GM19328 (cell line): ENCODE results near the gene CDK9.

Experiments used
- ATAC-seq: cut with Tn5 transposase; IDR thresholded peaks from one replicate; pipeline ENCODE4 v1.9.1; 2021; ENCODE audit warnings: mild to moderate bottlenecking, moderate library complexity; ENCODE audit not compliant: unreplicated experiment

Gene CDK9

DNA sequence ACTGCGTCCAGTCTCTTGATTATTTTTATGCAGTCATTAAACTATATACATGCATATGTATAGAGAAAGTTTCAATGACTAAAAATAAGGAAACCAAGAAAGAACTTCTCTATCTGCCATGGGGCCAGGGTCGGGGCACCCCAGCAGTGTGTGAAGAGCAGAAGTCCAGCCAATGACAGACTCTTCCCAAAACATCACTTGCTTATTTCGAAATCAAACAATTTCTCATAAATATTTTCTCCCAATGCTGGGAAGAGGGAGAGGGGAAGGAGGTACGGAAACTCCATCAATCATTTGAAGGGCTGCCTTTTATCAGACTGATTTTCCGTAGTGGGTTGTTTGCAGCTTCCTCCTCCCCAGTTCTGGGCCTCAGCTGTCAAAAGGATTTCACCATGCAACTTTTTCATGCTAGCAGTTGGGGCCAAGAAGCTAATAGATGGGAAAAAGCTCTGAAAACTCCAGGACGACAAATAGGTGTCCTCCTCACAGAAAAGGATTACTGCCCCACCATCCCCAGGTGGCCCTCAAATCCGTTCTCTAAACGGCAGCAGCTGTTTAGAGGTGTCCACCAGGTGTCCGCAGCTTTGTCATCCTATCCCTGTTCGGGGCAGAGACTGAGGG is 16.2 kb downstream of the CDK9 start:
- no peak for ATAC-seq

DNA sequence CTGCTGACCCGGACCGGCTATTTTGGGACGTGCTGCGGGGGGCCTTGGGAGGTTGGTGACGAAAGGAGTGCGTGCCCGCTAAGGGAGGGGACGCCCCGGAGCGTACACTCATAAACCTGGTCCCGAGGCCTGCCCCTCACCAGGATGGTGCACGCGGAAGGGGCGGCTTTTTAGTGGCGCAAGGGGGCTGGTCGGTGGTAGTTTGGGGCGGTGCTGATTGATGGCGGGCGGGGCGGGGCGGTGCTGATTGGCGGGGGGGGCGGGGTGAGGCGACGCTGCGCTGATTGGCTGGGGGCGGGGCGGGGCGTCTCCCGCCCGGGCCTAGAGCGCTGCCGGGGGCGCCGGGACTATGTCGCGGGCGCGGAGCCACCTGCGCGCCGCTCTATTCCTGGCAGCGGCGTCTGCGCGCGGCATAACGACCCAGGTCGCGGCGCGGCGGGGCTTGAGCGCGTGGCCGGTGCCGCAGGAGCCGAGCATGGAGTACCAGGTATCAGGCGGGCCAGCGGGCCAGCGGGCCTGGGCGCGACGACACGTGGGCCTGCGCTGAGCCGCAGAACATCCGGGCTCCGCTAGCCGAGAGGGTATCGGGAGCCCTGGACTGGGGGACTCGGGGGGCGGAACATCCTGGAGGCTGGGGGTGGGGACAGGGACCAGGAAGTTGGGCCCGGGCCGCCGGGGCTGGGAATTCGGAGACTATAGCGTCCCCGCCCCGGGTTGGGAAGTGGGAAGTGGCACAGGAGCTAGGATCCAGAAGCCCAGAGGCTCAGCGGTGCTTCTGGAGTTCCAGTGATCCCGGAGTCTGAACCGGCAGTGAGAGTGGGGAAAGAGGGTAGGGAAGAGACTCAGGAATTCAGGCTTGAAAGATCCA is 17.0 kb downstream of the CDK9 start, which contains the start of gene FPGS:
Gene FPGS (plus strand): TSS at position 307 of the 868 bp plus-strand sequence. CDS start 43 bp downstream, at position 350.
- ATAC-seq, result peak; percentile 68

DNA sequence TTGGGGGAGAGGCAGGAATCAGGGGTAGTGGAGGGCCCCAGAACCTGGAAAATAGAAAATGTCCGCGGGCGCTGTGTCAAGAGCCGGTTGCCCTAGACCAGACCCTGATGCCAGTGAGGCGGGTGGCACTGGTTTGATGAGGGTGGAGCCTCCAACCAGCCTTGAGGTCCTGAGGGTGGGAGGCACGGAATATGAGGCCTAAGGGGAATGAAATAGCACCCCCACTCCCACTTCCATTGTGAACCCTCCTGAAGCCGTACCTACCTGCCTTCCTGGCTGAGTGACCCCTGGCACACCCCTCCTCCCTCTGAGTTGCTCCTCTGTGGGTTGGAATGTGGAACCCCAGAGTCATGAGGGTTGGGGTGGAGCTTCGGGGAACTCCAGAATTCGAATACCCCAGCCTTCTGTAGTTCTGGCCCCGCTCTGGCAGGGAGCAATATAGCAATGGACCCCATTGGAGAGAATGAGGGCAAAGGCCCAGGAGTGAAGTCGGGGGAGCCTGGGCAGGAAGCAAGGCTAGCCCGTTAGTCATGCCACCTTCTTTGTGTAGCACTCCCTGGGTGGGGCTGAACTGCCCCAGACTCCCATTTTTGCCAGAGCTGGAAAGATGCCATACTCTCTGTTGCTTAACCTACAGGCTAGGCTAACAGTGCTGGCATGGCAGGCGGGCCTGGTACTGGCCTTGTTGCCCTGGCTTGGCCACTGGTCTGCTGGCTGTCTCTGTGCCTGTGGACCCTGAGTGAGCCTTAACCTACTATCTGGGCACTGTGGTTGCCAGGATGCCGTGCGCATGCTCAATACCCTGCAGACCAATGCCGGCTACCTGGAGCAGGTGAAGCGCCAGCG is 17.9 kb downstream of the CDK9 start:
- no peak for ATAC-seq

DNA sequence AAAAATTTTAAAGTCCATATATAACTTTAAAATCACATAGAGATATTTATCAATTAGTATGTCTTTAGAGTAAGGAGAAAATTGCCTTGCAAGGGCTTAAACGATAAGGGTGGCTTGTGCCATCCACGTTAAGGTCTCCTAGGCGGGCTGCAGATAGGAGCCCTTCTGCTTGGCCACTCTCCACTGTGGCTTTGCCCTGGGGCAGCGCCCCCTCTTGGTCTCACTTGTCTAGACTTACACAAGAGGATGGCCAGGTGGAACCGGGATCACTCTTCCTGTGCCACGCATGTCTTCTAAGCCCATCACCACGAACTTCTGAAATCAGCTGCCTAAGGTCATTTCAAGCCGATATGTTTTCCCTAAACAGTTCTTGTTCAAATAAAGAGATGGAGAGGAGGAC is 19.8 kb downstream of the CDK9 start:
- ATAC-seq, result no peak

- ATAC-seq, result no peak
These were observed 21.0 kb downstream of the CDK9 start for GRCh38 chr9:127806871-127807270.

- ATAC-seq, result no peak
These were observed 22.6 kb downstream of the CDK9 start for GRCh38 chr9:127808347-127809001.

DNA sequence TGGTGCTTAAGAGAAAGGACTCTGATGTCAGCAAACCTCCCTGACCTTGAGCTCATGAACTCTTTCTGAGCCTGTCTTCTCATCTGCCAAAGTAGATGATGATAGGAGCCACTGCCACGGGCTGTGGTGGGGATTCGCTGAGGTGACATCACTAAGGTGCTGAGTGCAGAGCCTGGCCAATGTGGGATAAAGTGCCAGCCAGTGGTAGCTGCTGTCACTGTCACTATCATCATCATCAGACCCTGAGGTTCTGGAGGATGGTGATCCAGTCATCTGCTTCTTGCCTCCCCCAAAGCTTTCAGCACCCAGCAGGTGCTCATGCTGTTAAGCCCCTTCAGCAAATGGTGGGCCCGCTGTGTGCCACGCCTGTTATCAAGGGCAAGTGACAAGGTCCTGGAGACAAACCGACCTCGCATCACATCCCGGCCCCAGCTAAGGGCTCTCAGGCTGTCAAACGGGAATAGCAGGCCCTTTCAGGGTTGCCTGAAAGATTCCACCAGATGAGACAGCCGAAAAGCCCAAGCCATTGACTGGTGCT is 23.2 kb downstream of the CDK9 start:
- ATAC-seq, result no peak

GRCh38 chr9:127809540-127810377 is 23.9 kb downstream of the CDK9 start:
- no peak for ATAC-seq

DNA sequence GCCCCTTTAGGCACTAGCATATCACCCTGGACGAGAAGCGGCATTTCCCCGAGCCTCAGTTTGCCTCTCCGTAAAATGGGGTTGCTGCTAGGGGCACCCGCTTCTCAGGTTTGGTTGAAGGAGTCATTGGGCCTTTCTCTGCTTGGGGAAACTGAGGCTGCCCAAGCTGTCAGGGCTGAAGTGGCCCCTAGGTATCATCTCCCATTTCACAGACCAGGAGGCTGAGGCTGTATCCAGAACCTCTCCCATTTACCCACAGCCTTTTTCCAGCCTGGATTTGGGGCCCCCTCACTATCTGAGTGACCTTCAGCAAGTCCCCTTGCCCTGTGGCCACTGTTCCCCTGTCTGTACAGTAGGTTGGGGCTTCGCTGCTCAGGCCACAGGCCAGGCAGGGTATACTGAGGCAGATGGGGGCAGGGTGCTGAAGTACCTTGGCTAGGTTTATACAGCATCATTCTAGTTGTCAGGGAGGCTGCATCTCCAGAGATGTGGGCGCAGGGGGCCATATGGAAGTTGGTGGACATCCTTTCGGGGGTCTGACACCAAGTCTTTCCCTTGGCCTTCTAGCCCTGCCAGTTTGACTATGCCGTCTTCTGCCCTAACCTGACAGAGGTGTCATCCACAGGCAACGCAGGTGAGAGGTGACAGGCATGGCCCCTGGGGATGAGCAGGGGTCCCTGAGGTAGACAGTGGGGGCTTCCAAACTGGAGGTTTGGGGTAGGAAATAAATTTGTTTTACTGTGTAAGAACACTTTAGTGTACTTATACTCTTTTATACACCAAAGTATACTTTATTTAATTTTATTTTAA is 24.7 kb downstream of the CDK9 start:
- no peak for ATAC-seq

- ATAC-seq, result no peak
These were observed 26.2 kb downstream of the CDK9 start for GRCh38 chr9:127812011-127812410.

- ATAC-seq, result no peak
These were observed 27.3 kb downstream of the CDK9 start for GRCh38 chr9:127812936-127813675.

DNA sequence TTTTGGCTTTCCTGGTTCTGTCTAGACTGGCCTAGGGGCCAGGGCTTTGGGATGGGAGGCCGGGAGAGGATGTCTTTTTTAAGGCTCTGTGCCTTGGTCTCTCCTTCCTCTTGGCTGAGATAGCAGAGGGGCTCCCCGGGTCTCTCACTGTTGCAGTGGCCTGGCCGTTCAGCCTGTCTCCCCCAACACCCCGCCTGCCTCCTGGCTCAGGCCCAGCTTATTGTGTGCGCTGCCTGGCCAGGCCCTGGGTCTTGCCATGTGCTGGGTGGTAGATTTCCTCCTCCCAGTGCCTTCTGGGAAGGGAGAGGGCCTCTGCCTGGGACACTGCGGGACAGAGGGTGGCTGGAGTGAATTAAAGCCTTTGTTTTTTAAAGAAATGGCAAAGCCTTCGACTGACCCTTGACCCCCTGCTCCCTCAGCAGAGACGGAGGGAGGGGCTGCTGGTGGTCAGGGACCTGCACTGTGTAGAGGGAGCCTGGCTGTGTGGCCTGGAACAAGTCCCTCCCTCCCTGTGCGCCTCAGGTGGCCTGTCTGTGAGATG is 27.9 kb downstream of the CDK9 start:
- ATAC-seq, result no peak

GRCh38 chr9:127814619-127815511 is 29.0 kb downstream of the CDK9 start:
- no peak for ATAC-seq

DNA sequence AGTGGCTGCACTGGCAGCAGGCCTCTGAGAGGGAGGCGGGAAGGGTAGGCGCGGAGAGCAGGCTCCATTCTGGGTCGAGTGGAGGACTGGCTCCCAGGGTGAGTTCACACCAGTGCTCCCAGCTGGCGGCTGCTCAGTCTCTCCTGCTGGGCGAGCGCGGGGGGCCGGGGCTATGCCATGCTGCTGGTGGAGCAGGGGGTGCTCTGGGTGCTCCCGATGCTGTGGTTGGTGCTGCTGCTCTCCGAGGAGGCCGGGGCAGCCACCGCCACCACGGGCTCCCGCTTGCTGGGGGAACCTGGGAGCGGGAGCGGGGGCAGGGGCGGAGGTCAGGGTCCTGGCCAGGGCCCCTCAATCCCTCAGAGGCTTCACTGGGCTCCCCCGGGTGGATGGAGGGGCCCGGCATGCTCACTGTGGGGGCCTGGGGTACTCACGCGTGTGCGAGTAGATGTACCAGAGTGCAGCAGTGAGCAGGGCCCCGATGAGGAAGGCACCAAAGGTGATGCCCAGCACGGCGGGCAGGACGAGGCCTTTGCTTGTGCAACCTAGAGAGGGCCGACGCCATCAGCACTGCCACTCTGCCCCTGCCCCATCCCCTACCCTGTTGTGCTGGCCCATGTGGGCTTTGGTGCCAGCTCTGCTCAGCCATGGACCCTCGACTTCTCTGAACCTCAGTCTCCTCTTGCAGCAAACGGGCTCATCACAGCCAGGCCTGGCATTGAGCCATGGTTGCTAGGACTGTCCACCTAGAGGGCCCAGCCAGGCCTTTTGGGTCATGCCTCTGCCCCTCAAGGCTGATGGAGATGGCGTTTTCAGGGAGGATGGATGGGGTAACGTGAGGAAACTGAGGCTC is 29.9 kb downstream of the CDK9 start:
- no peak for ATAC-seq

DNA sequence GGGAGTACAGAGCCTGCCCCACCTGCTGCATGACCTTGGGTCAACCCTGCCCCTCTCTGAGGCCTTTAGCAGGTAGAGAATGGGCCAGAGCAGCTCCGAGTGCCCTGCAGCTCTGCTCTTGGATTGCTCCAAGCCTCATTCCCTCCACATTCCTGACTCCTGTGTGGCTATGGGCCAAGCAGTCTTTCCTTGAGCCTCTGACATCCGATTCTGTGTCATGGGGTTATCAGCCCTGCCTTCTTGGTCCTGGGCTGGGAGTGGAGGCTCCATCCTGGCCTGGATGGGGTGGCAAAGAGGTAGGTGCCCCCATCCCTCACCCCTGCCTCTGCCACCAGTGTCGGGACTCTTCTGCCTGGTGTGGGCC is 30.5 kb downstream of the CDK9 start:
- ATAC-seq, result no peak

DNA sequence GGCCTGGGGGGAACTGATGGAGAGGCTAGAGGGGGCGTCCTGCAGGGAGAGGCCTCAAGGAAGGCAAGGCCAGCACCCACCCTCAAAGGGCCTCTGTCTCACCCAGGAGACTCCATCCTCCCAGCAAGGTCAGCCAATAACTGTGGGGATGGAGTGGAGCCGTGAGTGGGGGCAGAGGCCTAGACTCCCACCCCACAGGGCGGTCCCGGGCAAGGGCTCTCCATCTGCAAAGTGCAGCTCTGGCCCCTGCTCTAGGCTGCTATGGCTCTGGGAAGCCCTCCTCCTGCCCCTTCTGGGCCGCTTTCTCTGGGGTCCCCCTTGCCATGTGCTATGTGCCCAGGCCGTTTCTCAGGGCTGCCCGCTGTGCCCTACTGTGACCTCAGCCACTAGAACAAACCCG is 30.9 kb downstream of the CDK9 start:
- ATAC-seq, result no peak
